Effector memory CD4-positive, alpha-beta T cell (primary cell): ENCODE data around the gene CAMTA1.

Source experiments
- DNase-seq, 3 donors: peaks; one replicate each; pipeline ENCODE4 v3.0.0-alpha.2; 2020
- H3K27ac ChIP-seq: 2 replicates; pipeline ENCODE4 v1.7.0; 2013; ENCODE audit warnings: mild to moderate bottlenecking, low read length, moderate library complexity; ENCODE audit not compliant: insufficient read depth, poor library complexity, severe bottlenecking
- H3K27me3 ChIP-seq: replicated peaks from 2 replicates; pipeline ENCODE4 v1.7.0; 2013; ENCODE audit warnings: mild to moderate bottlenecking, low read length; ENCODE audit not compliant: insufficient read depth, control insufficient read depth, poor library complexity, severe bottlenecking
- H3K36me3 ChIP-seq: 2 replicates; pipeline ENCODE4 v1.7.0; 2013; ENCODE audit warnings: mild to moderate bottlenecking, low read length, moderate library complexity; ENCODE audit not compliant: control insufficient read depth, insufficient read depth
- H3K4me1 ChIP-seq: 2 replicates; pipeline ENCODE4 v1.7.0; 2013; ENCODE audit warnings: low read length, mild to moderate bottlenecking; ENCODE audit not compliant: control insufficient read depth, insufficient read depth, poor library complexity, severe bottlenecking
- H3K4me3 ChIP-seq: 2 replicates; pipeline ENCODE4 v1.7.0; 2013; ENCODE audit warnings: low read length, low read depth, mild to moderate bottlenecking; ENCODE audit not compliant: insufficient read depth, poor library complexity, severe bottlenecking
- H3K9me3 ChIP-seq: 2 replicates; pipeline ENCODE4 v1.7.0; 2013; ENCODE audit warnings: mild to moderate bottlenecking, low read length, moderate library complexity; ENCODE audit not compliant: control insufficient read depth

The CAMTA1 gene

GRCh38 chr1:7383671-7384520 is 598.6 kb downstream of the CAMTA1 start:
- DNase-seq, result no peak
- Histone ChIP-seq H3K9me3 (no peaks in the 10 kb centered on the region), H3K27ac (no peak overlapping the region), H3K4me3 (no peak overlapping the region), H3K36me3 (no peaks in the 10 kb centered on the region), H3K4me1 (no peaks in the 10 kb centered on the region), H3K27me3 (no peaks in the 10 kb centered on the region)

- no peak overlapping the region for H3K4me3 ChIP-seq
- no peaks in the 10 kb centered on the region for H3K36me3 ChIP-seq
- H3K4me1 ChIP-seq, result no peaks in the 10 kb centered on the region
- no peak overlapping the region for H3K27ac ChIP-seq
- H3K9me3 ChIP-seq, result no peaks in the 10 kb centered on the region
- no peaks in the 10 kb centered on the region for H3K27me3 ChIP-seq
- DNase-seq, result no peak
Observed at GRCh38 chr1:7384679-7385078, 599.4 kb downstream of the CAMTA1 start.

GRCh38 chr1:7385471-7386225 is 600.4 kb downstream of the CAMTA1 start:
- no peak overlapping the region for H3K4me3 ChIP-seq
- H3K9me3 ChIP-seq, result no peaks in the 10 kb centered on the region

GRCh38 chr1:7386226-7387052 is 601.2 kb downstream of the CAMTA1 start:
- Histone ChIP-seq H3K36me3 (no peaks in the 10 kb centered on the region), H3K4me3 (no peak overlapping the region), H3K4me1 (no peaks in the 10 kb centered on the region), H3K27ac (no peak overlapping the region), H3K27me3 (no peaks in the 10 kb centered on the region), H3K9me3 (no peaks in the 10 kb centered on the region)
- no peak for DNase-seq

More at GRCh38 chr1:7385471-7386225, 600.4 kb downstream of the CAMTA1 start:
- Histone ChIP-seq H3K4me1 (no peaks in the 10 kb centered on the region), H3K36me3 (no peaks in the 10 kb centered on the region), H3K27me3 (no peaks in the 10 kb centered on the region), H3K27ac (no peak overlapping the region)
- no peak for DNase-seq

GRCh38 chr1:7387053-7387927 is 602.0 kb downstream of the CAMTA1 start:
- Histone ChIP-seq H3K36me3 (no peaks in the 10 kb centered on the region), H3K4me3 (no peak overlapping the region), H3K9me3 (no peaks in the 10 kb centered on the region), H3K27ac (no peak overlapping the region), H3K4me1 (no peaks in the 10 kb centered on the region), H3K27me3 (no peaks in the 10 kb centered on the region)
- DNase-seq, result no peak

- no peak overlapping the region for H3K4me3 ChIP-seq
- H3K9me3 ChIP-seq, result no peaks in the 10 kb centered on the region
- H3K27ac ChIP-seq, result no peak overlapping the region
- H3K4me1 ChIP-seq, result no peaks in the 10 kb centered on the region
- no peak for DNase-seq
- H3K36me3 ChIP-seq, result no peaks in the 10 kb centered on the region
- no peaks in the 10 kb centered on the region for H3K27me3 ChIP-seq
Observed at GRCh38 chr1:7388141-7388487, 602.9 kb downstream of the CAMTA1 start.

- Histone ChIP-seq H3K4me3 (no peak overlapping the region), H3K36me3 (no peaks in the 10 kb centered on the region), H3K27me3 (no peaks in the 10 kb centered on the region), H3K27ac (no peak overlapping the region), H3K9me3 (no peaks in the 10 kb centered on the region), H3K4me1 (no peaks in the 10 kb centered on the region)
- DNase-seq, result no peak
Observed at GRCh38 chr1:7388488-7389185, 603.4 kb downstream of the CAMTA1 start.

- Histone ChIP-seq H3K9me3 (no peaks in the 10 kb centered on the region), H3K27ac (no peak overlapping the region), H3K27me3 (no peaks in the 10 kb centered on the region), H3K4me3 (no peak overlapping the region), H3K4me1 (no peaks in the 10 kb centered on the region), H3K36me3 (no peaks in the 10 kb centered on the region)
- DNase-seq, result no peak
Observed at GRCh38 chr1:7389201-7389905, 604.1 kb downstream of the CAMTA1 start.
